Umbilical cord (tissue), 2 donors: Measurements from ENCODE around the gene SMIM34. TPM values are rescaled to one million over a fixed set of nuclear protein-coding genes. Genes with fewer than 3 reads are reported as not detected.
"Not testable (repeated sequence)": the region's sequence is repeated elsewhere in the genome, so short reads cannot be mapped to it uniquely, and the experiment has no call there.

Source experiments
- DNase-seq: peaks from one replicate; pipeline ENCODE4 v3.0.0-alpha.2; 2015; ENCODE audit warnings: low spot score
- total RNA-seq: library from RNA; depleted of rRNA; stranded (reverse); fragments of >200 nt; gene quantifications from one replicate; pipeline ENCODE4 v1.2.3, GENCODE V29; 2014; ENCODE audit warnings: low replicate concordance; ENCODE audit not compliant: insufficient read depth

SMIM34 gene
- total RNA-seq, 1 donor from 2014 or later = not detected

DNA sequence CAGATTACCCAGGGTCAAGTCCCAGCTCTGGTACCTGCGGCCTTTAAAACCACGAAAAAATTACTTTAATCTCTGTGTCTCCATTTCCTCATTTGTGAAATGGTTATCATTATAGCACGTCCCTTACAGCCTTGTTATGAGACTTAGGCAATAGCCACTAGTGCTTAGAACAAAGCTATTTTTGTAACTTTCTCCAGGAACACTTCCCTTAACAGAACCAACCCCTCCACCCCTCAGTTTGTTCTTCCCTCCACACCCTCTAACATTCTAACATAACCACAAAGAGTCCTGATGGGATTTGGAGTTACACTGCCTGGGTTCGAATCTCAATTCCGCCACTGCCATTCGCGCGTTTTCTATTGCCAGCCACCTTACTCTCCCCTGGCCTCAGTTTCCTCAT is 49.3 kb downstream of the SMIM34 start:
- not testable (repeated sequence) for DNase-seq

DNA sequence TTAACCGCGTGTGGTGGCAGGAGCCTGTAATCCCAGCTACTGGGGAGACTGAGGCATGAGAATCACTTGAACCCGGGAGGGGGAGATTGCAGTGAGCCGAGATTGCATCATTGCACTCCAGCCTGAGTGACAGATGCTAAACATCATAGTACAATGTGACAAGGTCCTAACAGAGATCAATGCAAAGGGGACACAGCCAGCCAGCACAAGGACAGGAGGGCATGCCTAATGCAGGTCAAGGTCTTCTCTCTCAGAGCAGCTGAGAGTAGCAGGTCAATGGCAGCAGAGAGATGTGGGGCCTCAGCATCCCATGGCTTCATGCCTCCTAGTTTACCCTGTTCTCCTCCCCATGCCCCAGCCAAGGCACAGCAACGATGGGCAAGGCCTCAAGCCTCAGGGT is 51.4 kb downstream of the SMIM34 start:
- no peak for DNase-seq

DNA sequence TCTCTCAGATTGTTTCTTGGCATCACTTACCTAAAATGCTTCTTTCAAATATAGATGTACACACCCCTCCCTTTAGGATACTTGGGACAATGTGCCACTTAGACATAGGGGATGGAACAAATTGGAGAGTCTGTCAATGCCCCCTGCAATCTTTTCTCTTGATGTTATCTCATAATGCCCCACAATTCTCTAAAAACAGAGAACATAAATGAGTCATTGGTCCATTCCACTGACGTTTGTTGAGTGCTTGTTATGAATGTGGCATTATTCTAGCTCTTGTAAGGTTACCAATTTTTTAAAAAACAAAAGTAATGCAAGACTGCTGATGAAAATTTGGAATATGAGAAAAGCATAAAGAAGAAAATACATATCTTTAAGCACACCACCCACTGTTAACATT is 54.0 kb downstream of the SMIM34 start:
- no peak for DNase-seq

Other genes starting within 250 kb of the SMIM34 start
- gene KCNE2, start 59.9 kb downstream of the SMIM34 start, total RNA-seq = 0.72 TPM
- 6.5 TPM for gene SMIM11, start 48.4 kb downstream of the SMIM34 start, total RNA-seq
- gene KCNE1, start 88.3 kb upstream of the SMIM34 start, total RNA-seq = 0.72 TPM
- gene RCAN1, start 191.2 kb upstream of the SMIM34 start, total RNA-seq = 90.5 TPM
- gene CLIC6, start 245.0 kb upstream of the SMIM34 start, total RNA-seq = 0.96 TPM